ENCODE measurements around the gene OR10H3. TPM values are rescaled to one million over a fixed set of nuclear protein-coding genes. Genes with fewer than 3 reads are reported as not detected.
"Not testable (repeated sequence)": the region's sequence is repeated elsewhere in the genome, so short reads cannot be mapped to it uniquely, and the experiment has no call there.

OR10H3 gene
- total and polyA plus RNA-seq, 9 donors, result not detected

GRCh38 chr19:15730538-15730937 is 7.2 kb upstream of the OR10H3 start:
- no peaks in the 10 kb centered on the region for H3K9me3 ChIP-seq (replicated peaks; ENCODE audit: control insufficient read depth, low read depth, low read length)
- DNase-seq, result no peak
- no peaks in the 10 kb centered on the region for H3K4me1 ChIP-seq (ENCODE audit: control insufficient read depth, insufficient read depth, low read length)
- peaks cover 4% of the 10 kb centered on the region for H3K27me3 ChIP-seq (ENCODE audit: control insufficient read depth, insufficient read depth, low read length)
- no CpG with 5 or more reads among the region's 1 CpG for WGBS (ENCODE audit: insufficient coverage)
- H3K27ac ChIP-seq (ENCODE audit: low read length), result no peak overlapping the region
- H3K36me3 ChIP-seq (ENCODE audit: control insufficient read depth, insufficient read depth, low read length), result no peaks in the 10 kb centered on the region
- H3K4me3 ChIP-seq (ENCODE audit: low read length), result no peak overlapping the region

GRCh38 chr19:15732388-15732787 is 5.4 kb upstream of the OR10H3 start:
- no peaks in the 10 kb centered on the region for H3K9me3 ChIP-seq (replicated peaks; ENCODE audit: control insufficient read depth, low read depth, low read length)
- peaks cover 4% of the 10 kb centered on the region for H3K27me3 ChIP-seq (ENCODE audit: control insufficient read depth, insufficient read depth, low read length)
- no peak overlapping the region for H3K27ac ChIP-seq (ENCODE audit: low read length)
- no peak overlapping the region for H3K4me3 ChIP-seq (ENCODE audit: low read length)
- no peak for DNase-seq
- H3K4me1 ChIP-seq (ENCODE audit: control insufficient read depth, insufficient read depth, low read length), result no peaks in the 10 kb centered on the region
- WGBS (ENCODE audit: insufficient coverage), result 18% methylated on average over 1 of the region's 1 CpG
- H3K36me3 ChIP-seq (ENCODE audit: control insufficient read depth, insufficient read depth, low read length), result no peaks in the 10 kb centered on the region

- Histone ChIP-seq H3K4me3 (ENCODE audit: low read length) (no peak overlapping the region), H3K27ac (ENCODE audit: low read length) (no peak overlapping the region), H3K4me1 (ENCODE audit: control insufficient read depth, insufficient read depth, low read length) (no peaks in the 10 kb centered on the region), H3K9me3 (replicated peaks; ENCODE audit: control insufficient read depth, low read depth, low read length) (no peaks in the 10 kb centered on the region), H3K27me3 (ENCODE audit: control insufficient read depth, insufficient read depth, low read length) (peaks cover 4% of the 10 kb centered on the region), H3K36me3 (ENCODE audit: control insufficient read depth, insufficient read depth, low read length) (no peaks in the 10 kb centered on the region)
- WGBS (ENCODE audit: insufficient coverage), result 33% methylated on average over 1 of the region's 6 CpGs
- DNase-seq, result no peak
Measured at GRCh38 chr19:15733895-15734294, 3.9 kb upstream of the OR10H3 start.

- H3K9me3 ChIP-seq (replicated peaks; ENCODE audit: control insufficient read depth, low read depth, low read length), result no peaks in the 10 kb centered on the region
- WGBS (ENCODE audit: insufficient coverage), result no CpG with 5 or more reads among the region's 1 CpG
- no peaks in the 10 kb centered on the region for H3K36me3 ChIP-seq (ENCODE audit: control insufficient read depth, insufficient read depth, low read length)
- H3K27me3 ChIP-seq (ENCODE audit: control insufficient read depth, insufficient read depth, low read length), result no peaks in the 10 kb centered on the region
- no peak overlapping the region for H3K4me3 ChIP-seq (ENCODE audit: low read length)
- H3K4me1 ChIP-seq (ENCODE audit: control insufficient read depth, insufficient read depth, low read length), result no peaks in the 10 kb centered on the region
- no peak overlapping the region for H3K27ac ChIP-seq (ENCODE audit: low read length)
- no peak for DNase-seq
Measured at GRCh38 chr19:15740785-15741184, 3.0 kb downstream of the OR10H3 start.

GRCh38 chr19:15748239-15748638 is 10.5 kb downstream of the OR10H3 start:
- no peak overlapping the region for H3K4me3 ChIP-seq (ENCODE audit: low read length)

GRCh38 chr19:15758379-15758778 is 20.6 kb downstream of the OR10H3 start:
- H3K9me3 ChIP-seq (replicated peaks; ENCODE audit: control insufficient read depth, low read depth, low read length), result no peaks in the 10 kb centered on the region
- no peaks in the 10 kb centered on the region for H3K36me3 ChIP-seq (ENCODE audit: control insufficient read depth, insufficient read depth, low read length)
- no peak for DNase-seq
- H3K27ac ChIP-seq (ENCODE audit: low read length), result no peak overlapping the region
- no peak overlapping the region for H3K4me3 ChIP-seq (ENCODE audit: low read length)
- WGBS (ENCODE audit: insufficient coverage), result no CpG with 5 or more reads among the region's 2 CpGs
- no peaks in the 10 kb centered on the region for H3K4me1 ChIP-seq (ENCODE audit: control insufficient read depth, insufficient read depth, low read length)
- H3K27me3 ChIP-seq (ENCODE audit: control insufficient read depth, insufficient read depth, low read length), result peaks cover 3% of the 10 kb centered on the region

More at GRCh38 chr19:15748239-15748638, 10.5 kb downstream of the OR10H3 start:
- Histone ChIP-seq H3K27ac (ENCODE audit: low read length) (no peak overlapping the region), H3K36me3 (ENCODE audit: control insufficient read depth, insufficient read depth, low read length) (no peaks in the 10 kb centered on the region), H3K9me3 (replicated peaks; ENCODE audit: control insufficient read depth, low read depth, low read length) (no peaks in the 10 kb centered on the region), H3K27me3 (ENCODE audit: control insufficient read depth, insufficient read depth, low read length) (peaks cover 2% of the 10 kb centered on the region), H3K4me1 (ENCODE audit: control insufficient read depth, insufficient read depth, low read length) (no peaks in the 10 kb centered on the region)
- WGBS (ENCODE audit: insufficient coverage), result no CpG with 5 or more reads among the region's 2 CpGs
- no peak for DNase-seq

GRCh38 chr19:15759962-15760565 is 22.3 kb downstream of the OR10H3 start:
- Histone ChIP-seq H3K27me3 (ENCODE audit: control insufficient read depth, insufficient read depth, low read length) (peaks cover 3% of the 10 kb centered on the region), H3K36me3 (ENCODE audit: control insufficient read depth, insufficient read depth, low read length) (no peaks in the 10 kb centered on the region), H3K4me3 (ENCODE audit: low read length) (no peak overlapping the region), H3K9me3 (replicated peaks; ENCODE audit: control insufficient read depth, low read depth, low read length) (no peaks in the 10 kb centered on the region), H3K4me1 (ENCODE audit: control insufficient read depth, insufficient read depth, low read length) (no peaks in the 10 kb centered on the region), H3K27ac (ENCODE audit: low read length) (no peak overlapping the region)
- 33% methylated on average over 27 of the region's 28 CpGs for WGBS (ENCODE audit: insufficient coverage)
- DNase-seq, result no peak

GRCh38 chr19:15769586-15769985 is 31.8 kb downstream of the OR10H3 start:
- DNase-seq, result peak; percentile 18
- 45% methylated on average over 5 of the region's 6 CpGs for WGBS (ENCODE audit: insufficient coverage)
- H3K4me1 ChIP-seq (ENCODE audit: control insufficient read depth, insufficient read depth, low read length), result no peaks in the 10 kb centered on the region
- H3K36me3 ChIP-seq (ENCODE audit: control insufficient read depth, insufficient read depth, low read length), result no peaks in the 10 kb centered on the region
- no peak overlapping the region for H3K4me3 ChIP-seq (ENCODE audit: low read length)
- no peaks in the 10 kb centered on the region for H3K27me3 ChIP-seq (ENCODE audit: control insufficient read depth, insufficient read depth, low read length)
- H3K9me3 ChIP-seq (replicated peaks; ENCODE audit: control insufficient read depth, low read depth, low read length), result no peaks in the 10 kb centered on the region
- H3K27ac ChIP-seq (ENCODE audit: low read length), result no peak overlapping the region

GRCh38 chr19:15774159-15774558 is 36.4 kb downstream of the OR10H3 start:
- H3K4me1 ChIP-seq (ENCODE audit: control insufficient read depth, insufficient read depth, low read length); H3K36me3 ChIP-seq (ENCODE audit: control insufficient read depth, insufficient read depth, low read length); DNase-seq; H3K27me3 ChIP-seq (ENCODE audit: control insufficient read depth, insufficient read depth, low read length); H3K27ac ChIP-seq (ENCODE audit: low read length); H3K9me3 ChIP-seq (replicated peaks; ENCODE audit: control insufficient read depth, low read depth, low read length); H3K4me3 ChIP-seq (ENCODE audit: low read length): not testable (repeated sequence)
- no CpG with 5 or more reads among the region's 3 CpGs for WGBS (ENCODE audit: insufficient coverage)

GRCh38 chr19:15775249-15775648 is 37.5 kb downstream of the OR10H3 start:
- Histone ChIP-seq H3K27ac (ENCODE audit: low read length) (no peak overlapping the region), H3K9me3 (replicated peaks; ENCODE audit: control insufficient read depth, low read depth, low read length) (no peaks in the 10 kb centered on the region), H3K27me3 (ENCODE audit: control insufficient read depth, insufficient read depth, low read length) (no peaks in the 10 kb centered on the region), H3K4me1 (ENCODE audit: control insufficient read depth, insufficient read depth, low read length) (peaks cover 9% of the 10 kb centered on the region), H3K36me3 (ENCODE audit: control insufficient read depth, insufficient read depth, low read length) (no peaks in the 10 kb centered on the region), H3K4me3 (ENCODE audit: low read length) (no peak overlapping the region)
- WGBS (ENCODE audit: insufficient coverage), result 57% methylated on average over 2 of the region's 2 CpGs
- no peak for DNase-seq

- Histone ChIP-seq H3K4me1 (ENCODE audit: control insufficient read depth, insufficient read depth, low read length) (peaks cover 16% of the 10 kb centered on the region), H3K27me3 (ENCODE audit: control insufficient read depth, insufficient read depth, low read length) (no peaks in the 10 kb centered on the region), H3K27ac (ENCODE audit: low read length) (no peak overlapping the region), H3K36me3 (ENCODE audit: control insufficient read depth, insufficient read depth, low read length) (no peaks in the 10 kb centered on the region), H3K9me3 (replicated peaks; ENCODE audit: control insufficient read depth, low read depth, low read length) (no peaks in the 10 kb centered on the region), H3K4me3 (ENCODE audit: low read length) (no peak overlapping the region)
- no peak for DNase-seq
- WGBS (ENCODE audit: insufficient coverage), result 80% methylated on average over 2 of the region's 4 CpGs
Measured at GRCh38 chr19:15776264-15776663, 38.5 kb downstream of the OR10H3 start.

Data from muscle of leg (tissue), 11 donors.